ENCODE data around the gene MED26.
A peak's percentile ranks its signal among the peaks of the same experiment; 100 is the strongest.

MED26 gene

DNA sequence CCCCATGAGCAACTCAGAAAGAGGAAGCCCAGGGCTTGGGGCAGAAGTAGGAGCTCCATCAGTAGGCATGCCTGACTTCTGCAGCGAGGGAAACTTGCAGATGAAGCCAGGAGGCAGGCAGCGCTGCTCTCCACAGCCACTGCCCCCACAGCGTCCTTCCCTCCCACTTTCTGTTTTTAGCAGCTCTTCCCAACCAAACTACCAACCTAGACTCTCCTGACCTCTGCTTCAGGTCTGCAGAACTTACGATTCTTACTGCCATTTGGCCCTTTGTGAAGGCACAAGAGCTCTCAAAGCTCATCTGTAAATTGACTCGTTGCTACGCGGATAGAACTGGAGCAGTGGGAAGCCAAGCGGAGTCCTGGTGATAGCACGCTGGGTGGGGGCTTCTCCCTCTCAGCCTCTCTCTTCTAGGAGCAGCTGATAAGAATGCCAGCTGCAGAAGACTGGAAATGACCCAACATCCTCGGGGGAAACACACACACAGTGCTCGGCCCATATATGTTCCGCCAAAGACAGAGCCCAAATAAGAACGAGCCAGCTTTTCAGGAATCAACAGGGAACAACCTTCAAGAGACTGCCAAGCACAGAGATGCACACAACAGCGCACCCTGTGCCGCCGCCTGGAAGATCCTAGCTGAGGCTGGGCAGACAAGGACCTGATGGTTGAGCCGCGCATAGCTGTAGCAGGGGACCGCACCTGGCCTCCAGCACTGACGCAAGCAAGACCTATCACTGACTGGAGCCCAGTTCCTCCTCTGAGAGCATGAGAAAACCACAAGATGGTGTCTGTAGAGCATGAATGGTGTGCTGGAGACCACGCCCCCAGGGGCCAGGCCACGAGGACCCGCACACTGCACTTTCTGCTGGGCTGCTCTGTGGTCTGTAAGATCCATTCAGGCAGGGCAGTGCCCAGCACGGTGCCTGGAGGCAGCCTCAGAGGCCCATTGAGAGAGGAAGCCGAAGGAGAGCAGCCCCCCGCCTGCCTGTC is 39.9 kb downstream of the MED26 start:
- H3K4me3 ChIP-seq (replicated peaks; ENCODE audit: low read depth, low read length): no peak overlapping the region
- DNase-seq (ENCODE audit: extremely low read depth, low read depth): no peak
- TF ChIP-seq, protein P1, sequence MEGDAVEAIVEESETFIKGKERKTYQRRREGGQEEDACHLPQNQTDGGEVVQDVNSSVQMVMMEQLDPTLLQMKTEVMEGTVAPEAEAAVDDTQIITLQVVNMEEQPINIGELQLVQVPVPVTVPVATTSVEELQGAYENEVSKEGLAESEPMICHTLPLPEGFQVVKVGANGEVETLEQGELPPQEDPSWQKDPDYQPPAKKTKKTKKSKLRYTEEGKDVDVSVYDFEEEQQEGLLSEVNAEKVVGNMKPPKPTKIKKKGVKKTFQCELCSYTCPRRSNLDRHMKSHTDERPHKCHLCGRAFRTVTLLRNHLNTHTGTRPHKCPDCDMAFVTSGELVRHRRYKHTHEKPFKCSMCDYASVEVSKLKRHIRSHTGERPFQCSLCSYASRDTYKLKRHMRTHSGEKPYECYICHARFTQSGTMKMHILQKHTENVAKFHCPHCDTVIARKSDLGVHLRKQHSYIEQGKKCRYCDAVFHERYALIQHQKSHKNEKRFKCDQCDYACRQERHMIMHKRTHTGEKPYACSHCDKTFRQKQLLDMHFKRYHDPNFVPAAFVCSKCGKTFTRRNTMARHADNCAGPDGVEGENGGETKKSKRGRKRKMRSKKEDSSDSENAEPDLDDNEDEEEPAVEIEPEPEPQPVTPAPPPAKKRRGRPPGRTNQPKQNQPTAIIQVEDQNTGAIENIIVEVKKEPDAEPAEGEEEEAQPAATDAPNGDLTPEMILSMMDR (IDR thresholded peaks at IDR 0.05; ENCODE audit: low read depth, low read length, missing control alignments): no peak

DNA sequence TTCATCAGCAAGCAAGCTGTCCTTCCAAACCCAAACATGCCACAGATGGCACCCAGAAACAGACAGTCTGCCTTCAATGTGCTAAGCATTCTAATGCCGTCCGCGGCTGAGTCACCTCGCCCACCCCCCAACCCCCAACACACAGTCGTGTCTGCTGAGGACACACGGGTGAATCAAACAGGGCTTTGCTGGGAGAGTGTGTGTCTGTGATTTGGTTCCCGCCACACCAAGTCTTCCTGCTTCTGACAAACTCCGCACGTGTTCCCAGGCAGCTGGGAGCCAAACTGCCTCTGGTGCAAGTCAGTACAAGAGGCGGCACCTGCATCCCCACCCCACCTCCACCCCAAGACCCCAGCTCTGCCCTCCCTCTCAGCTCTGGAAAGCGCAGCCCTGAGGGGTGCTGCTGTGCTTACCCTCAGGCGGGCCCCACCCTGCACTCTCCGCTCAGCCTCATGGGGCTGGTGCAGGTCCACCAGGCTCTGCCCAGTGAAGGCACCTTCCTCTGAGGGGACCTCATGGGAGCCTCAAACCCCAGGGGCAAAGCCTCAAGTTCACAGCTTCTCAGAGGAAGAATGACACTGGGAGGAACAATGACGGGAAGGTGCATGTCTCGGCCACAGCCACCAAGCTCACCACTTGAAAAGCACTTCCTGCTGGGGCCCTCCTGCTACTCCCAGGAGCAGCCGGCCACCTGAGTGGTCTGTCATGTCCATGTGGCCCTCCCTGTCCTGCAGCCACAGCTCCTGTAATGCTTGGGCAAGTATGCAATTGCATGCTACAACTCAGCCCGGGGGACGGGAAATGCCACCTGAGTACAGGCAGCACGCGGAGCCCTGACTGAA is 40.8 kb downstream of the MED26 start:
- no peak for DNase-seq (ENCODE audit: extremely low read depth, low read depth)
- no peak overlapping the region for H3K4me3 ChIP-seq (replicated peaks; ENCODE audit: low read depth, low read length)
- TF ChIP-seq, protein P1 (IDR thresholded peaks at IDR 0.05; ENCODE audit: low read depth, low read length, missing control alignments): no peak

DNA sequence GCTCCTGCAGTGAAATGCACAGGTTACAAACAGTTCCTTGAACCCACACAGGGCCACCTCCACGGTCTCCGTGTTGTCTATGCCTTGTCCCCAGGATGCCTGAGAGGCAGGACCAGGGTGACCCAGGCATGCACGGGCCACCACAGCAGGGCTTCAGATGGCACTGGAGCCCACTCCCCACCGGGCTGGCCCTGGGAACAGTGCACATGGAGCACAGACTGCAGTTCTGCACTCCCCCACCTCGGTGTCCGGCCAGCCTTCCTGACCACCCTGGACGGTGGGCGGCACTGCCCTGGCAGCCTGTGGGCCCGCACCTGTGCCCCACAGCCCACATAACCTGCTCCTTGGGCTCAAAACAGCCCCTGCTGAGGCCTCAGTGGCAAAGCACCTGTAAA is 41.5 kb downstream of the MED26 start:
- H3K4me3 ChIP-seq (replicated peaks; ENCODE audit: low read depth, low read length): no peak overlapping the region
- DNase-seq (ENCODE audit: extremely low read depth, low read depth): no peak
- TF ChIP-seq, protein P1 (IDR thresholded peaks at IDR 0.05; ENCODE audit: low read depth, low read length, missing control alignments): no peak

DNA sequence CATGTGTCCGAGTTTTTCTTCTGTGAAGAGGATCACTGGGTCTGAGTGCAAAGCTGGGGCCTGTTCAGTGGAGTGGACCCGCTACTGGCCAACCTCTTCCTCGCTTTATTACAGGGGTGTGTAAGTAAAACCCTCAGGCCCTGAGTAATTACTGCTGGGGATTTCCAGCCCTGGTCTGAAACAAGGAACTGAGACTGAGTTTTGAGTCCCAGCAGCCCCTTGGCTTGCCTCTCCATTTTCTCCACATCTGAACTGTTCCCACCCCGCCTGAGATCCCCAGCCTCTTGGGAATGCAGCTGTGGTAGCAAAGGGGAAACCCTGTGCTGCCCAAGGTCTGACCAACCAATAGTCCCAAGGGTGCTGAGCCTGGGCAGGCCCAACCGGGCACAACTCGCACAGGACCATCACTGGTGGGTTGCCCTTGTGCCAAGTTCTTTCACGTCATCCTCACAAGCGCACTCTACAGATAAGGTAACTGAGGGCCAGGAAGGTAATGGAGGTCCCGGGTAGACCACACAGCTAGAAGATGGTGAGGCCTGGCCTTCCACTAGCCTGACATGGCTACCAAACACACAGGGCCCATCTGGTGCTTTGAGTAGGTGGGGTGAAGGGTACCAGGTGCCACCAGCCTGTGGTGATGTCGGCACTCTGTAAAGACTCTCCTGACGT is 42.1 kb downstream of the MED26 start:
- TF ChIP-seq, protein P1 (IDR thresholded peaks at IDR 0.05; ENCODE audit: low read depth, low read length, missing control alignments): no peak
- DNase-seq (ENCODE audit: extremely low read depth, low read depth): no peak
- no peak overlapping the region for H3K4me3 ChIP-seq (replicated peaks; ENCODE audit: low read depth, low read length)

DNA sequence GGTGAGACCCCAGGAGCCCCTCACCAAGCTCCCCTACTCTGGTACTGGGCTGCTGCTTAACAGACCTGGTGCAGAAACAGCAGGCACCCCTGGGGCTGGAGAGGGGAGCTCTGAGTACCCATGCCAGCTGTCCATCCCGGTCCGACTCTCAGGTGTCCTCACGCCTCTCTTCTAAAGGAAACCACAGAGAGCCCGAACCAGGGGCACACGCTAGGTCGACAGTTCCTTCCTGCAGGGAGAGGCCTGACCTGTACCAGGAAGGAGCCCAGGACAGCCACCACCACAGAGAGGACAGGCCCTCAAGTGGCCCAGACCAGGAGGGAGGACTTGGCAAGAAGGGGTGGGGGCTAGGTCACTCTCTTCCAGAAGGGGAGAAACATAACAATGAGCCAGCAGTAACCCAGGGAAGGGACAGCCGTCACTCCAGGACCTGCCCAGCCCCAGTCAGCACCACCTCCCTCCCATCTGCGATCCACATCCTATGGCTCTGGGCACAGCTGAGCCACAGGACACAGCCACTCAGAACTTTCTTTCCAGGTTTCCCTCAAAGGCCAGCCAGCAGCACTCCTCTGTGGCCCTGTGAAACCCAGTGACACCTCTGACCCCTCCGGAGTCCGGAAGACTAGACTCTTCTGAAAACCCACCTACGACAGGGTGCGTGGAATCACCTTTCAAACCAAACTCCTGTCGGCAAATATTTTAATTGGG is 42.8 kb downstream of the MED26 start:
- TF ChIP-seq, protein P1 (IDR thresholded peaks at IDR 0.05; ENCODE audit: low read depth, low read length, missing control alignments): no peak
- DNase-seq (ENCODE audit: extremely low read depth, low read depth): no peak
- peak overlapping the region; percentile 21 for H3K4me3 ChIP-seq (replicated peaks; ENCODE audit: low read depth, low read length)

Data from HFF-Myc (cell line).